HG02943 (cell line): ENCODE measurements around the gene ANKRD18B.
"Not testable (repeated sequence)": the region's sequence is repeated elsewhere in the genome, so short reads cannot be mapped to it uniquely, and the experiment has no call there.

Source experiments
- ATAC-seq: cut with Tn5 transposase; IDR thresholded peaks from one replicate; pipeline ENCODE4 v1.9.1; 2021; ENCODE audit warnings: mild to moderate bottlenecking, low read depth, moderate library complexity; ENCODE audit not compliant: unreplicated experiment

Gene ANKRD18B

DNA sequence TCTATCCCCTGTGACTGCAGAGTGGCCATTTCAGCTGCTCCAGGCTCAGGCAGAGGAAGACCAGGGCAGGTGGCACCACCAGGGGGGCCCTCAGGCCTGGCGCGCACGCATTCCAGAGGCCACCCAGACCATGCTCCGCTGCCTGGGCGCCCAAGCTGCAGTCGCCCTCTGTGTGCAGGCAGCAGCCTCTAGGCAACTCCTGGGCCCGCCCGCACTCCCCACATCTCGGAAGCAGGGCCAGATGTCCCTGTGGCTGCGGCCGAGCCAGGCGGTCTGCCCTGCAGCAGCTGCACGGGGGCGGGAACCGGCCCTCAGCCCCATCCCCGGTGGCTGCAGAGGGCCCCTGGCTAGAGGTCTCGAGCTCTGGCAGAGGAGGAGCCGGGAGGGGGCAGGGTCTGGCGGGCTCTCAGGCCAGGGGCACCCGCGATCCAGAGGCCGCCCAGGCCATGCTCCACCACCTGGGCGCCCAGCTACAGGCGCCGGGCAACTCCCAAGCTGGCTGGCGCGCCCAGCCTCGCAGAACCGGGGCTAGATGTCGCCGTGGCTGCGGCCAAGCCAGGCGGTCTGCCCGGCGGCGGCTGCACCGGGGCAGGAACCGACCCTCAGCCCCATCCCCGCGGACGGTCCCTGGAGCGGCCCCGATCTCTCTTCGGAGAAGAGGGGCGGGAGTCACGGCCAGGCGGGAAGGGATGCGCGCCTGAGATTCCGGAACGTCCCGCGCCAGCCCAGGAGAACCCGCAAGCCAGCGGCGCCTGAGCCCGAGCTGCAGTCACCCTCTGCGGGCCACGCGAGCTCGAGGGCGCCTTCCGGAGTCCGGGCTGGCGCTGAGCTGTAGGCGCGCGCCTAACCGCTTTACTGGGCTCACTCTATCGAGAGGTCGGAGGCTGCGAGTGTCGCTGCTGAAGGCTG lies at the start of gene ANKRD18B:
ANKRD18B (plus strand) TSS at position 855 of the 909 bp plus-strand sequence. CDS start 239 bp downstream, outside the sequence.
- not testable (repeated sequence) for ATAC-seq

GRCh38 chr9:33475357-33475756 lies 48.7 kb upstream of the ANKRD18B start:
- ATAC-seq, result no peak

GRCh38 chr9:33476503-33476902 lies 47.5 kb upstream of the ANKRD18B start:
- ATAC-seq, result no peak

- no peak for ATAC-seq
These were observed 43.9 kb upstream of the ANKRD18B start for GRCh38 chr9:33480106-33480505.

DNA sequence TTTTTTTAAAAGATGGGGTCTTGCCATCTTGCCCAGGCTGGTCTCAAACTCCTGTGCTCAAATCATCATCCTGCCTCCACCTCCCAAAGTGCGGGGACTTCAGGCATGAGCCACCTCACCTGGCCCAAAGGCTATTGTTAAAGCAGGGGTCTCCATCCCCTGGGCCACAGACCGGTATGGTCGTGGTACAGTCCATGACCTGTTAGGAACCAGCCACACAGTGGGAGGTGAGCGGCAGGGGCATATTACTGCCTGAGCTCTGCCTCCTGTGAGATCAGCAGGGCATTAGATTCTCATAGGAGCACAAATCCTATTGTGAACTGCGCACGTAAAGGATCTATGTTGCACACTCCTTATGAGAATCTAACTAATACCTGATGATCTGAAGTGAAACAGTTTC lies 43.1 kb upstream of the ANKRD18B start:
- ATAC-seq, result no peak

GRCh38 chr9:33485312-33485711 lies 38.7 kb upstream of the ANKRD18B start:
- ATAC-seq, result not testable (repeated sequence)

GRCh38 chr9:33489066-33489465 lies 35.0 kb upstream of the ANKRD18B start:
- ATAC-seq, result no peak

GRCh38 chr9:33493819-33494218 lies 30.2 kb upstream of the ANKRD18B start:
- ATAC-seq, result not testable (repeated sequence)

- ATAC-seq, result no peak
These were observed 25.7 kb upstream of the ANKRD18B start for GRCh38 chr9:33498387-33498786.

GRCh38 chr9:33506626-33507370 lies 17.3 kb upstream of the ANKRD18B start:
- ATAC-seq, result no peak

DNA sequence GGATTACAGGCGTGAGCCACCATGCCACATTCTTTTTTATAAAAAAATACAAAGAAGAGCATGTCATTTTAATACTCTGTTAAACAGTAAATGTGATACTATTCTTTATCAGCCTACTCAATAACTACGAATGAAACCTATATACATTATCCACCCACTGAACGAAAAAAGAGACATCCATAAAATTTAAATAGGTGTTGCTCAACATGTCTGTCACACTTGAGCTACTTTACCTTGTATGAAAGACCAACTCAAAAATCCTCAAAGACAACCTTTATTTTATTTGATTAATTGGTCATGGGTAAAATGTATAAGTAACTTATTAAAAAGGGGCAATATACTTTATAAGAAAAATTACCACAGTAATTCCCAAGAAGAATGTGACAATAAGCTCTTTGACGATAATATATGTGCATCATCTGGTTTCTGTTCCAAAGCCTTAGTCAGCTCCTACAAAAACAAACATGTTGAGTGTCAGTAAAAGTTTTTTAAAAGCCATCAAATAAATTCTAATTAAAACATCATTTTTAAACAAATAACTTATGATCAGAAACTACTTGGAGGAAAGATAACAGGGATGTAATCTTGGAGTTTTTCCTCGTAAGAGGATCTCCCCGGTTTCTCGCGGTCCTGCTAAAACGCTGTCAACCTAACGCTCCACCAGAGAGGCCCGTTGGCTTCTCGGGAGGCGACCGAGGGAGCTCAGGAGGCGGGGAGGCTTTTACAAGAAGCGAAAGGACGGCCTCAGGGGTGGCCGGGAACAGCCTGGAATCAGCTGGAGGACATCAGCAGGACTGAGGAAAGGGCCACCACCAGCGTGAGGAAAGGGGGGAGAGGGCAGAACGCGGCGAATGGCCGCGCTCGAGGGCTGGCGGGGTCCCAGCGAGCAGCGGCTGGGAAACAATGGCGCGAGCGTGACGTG lies 13.5 kb upstream of the ANKRD18B start:
- ATAC-seq, result no peak

GRCh38 chr9:33511184-33511517 lies 12.9 kb upstream of the ANKRD18B start:
- not testable (repeated sequence) for ATAC-seq

DNA sequence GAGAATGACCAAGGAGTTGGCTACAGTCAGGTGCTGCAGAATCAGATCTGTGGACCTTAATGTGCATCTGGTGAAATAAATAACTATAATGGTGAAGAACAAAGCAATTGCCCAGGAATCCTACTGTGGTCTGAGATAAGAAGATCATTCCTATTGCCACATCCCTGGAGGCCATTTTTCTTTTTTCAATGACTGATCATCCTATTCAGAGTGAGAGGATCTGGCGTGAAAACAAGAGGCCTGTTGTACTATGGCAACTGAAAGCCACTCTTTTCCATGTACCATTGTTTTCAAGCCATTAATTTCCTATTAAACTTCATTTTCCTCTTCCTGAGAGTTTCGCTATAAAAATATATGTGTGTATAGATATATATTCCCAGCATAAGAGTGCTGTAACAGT lies 11.5 kb upstream of the ANKRD18B start:
- not testable (repeated sequence) for ATAC-seq

GRCh38 chr9:33515342-33515995 lies 8.6 kb upstream of the ANKRD18B start:
- not testable (repeated sequence) for ATAC-seq

- not testable (repeated sequence) for ATAC-seq
These were observed 7.7 kb upstream of the ANKRD18B start for GRCh38 chr9:33516397-33516796.

GRCh38 chr9:33517373-33517772 lies 6.7 kb upstream of the ANKRD18B start:
- ATAC-seq, result no peak

DNA sequence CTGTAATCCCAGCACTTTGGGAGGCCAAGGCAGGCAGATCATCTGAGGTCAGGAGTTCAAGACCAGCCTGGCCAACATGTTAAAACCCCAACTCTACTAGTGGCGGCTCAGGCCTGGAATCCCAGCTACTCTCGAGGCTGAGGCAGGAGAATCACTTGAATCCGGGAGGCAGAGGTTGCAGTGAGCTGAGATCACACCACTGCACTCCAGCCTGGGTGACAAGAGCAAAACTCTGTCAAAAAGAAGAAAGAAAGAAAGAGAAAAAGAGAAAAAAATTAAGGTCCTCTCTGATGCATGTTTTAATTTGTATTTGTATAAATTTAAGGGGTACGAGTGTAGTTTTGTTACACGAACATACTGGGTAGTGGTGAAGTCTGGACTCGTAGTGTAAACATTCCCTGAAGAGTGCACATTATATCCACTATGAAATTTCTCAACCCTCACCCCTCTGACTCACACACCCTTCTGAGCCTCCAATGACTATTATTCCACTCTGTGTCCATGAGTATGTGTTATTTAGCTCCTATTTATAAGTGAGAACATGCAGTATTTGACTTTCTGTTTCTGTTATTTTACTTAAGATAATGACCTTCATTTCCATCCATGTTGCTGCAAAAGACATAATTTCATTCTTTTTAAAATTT lies 6.0 kb upstream of the ANKRD18B start:
- ATAC-seq, result not testable (repeated sequence)

DNA sequence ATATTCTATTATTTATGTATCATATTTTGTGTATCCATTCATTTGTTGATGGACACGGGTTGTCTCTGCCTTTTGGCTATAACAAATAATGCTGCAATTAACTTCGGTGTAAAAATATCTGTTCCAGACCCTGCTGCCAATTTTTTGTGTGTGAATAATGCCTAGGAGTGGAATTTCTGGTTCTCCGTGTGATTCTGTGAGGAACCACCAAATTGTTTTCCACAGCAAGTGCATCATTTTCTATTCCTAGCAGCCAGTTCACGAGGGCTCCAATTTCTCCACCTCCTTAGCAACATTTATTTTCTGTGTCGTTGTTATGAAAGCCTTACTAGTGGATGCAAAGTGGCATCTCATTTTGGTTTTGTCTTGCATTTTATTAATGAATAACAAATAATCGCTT lies 2.2 kb upstream of the ANKRD18B start:
- ATAC-seq, result not testable (repeated sequence)

- no peak for ATAC-seq
These were observed 376 bp downstream of the ANKRD18B start for GRCh38 chr9:33524306-33524947.
